HL-60 (cell line): ENCODE measurements around the gene CLEC9A.

Experiments used
- DNase-seq, 2 experiments: peaks; one replicate each; pipeline ENCODE4 v3.0.0-alpha.2; 2010 to 2020; ENCODE audit warnings: low read depth in 1 of 2, low spot score in 1 of 2
- H3K27ac ChIP-seq: fragments of 250-450 bp; sonication (Bioruptor Pico); replicated peaks from 2 replicates; pipeline ENCODE4 v1.5.1; 2020; ENCODE audit warnings: mild to moderate bottlenecking, moderate library complexity
- H3K27me3 ChIP-seq: fragments of 250-450 bp; sonication (Bioruptor Pico); 2 replicates; pipeline ENCODE4 v1.5.1; 2021; ENCODE audit warnings: mild to moderate bottlenecking, moderate library complexity; ENCODE audit not compliant: insufficient read depth, poor library complexity, severe bottlenecking
- H3K4me3 ChIP-seq: replicated peaks from 2 replicates; pipeline ENCODE4 v1.5.1; 2011; ENCODE audit warnings: mild to moderate bottlenecking, control low read depth, low read length; ENCODE audit not compliant: insufficient read depth
- GABPA ChIP-seq: IDR thresholded peaks from 2 replicates; pipeline ENCODE4 v1.6.1; 2012; ENCODE audit warnings: low read depth
- POLR2AphosphoS5 ChIP-seq: IDR thresholded peaks from 2 replicates; pipeline ENCODE4 v1.6.1; 2012; ENCODE audit warnings: low read depth
- REST ChIP-seq: IDR thresholded peaks from 2 replicates; pipeline ENCODE4 v1.6.1; 2012; ENCODE audit warnings: low read depth; ENCODE audit not compliant: insufficient replicate concordance
- SPI1 ChIP-seq: IDR thresholded peaks from 2 replicates; pipeline ENCODE4 v1.6.1; 2012; ENCODE audit warnings: low read depth, mild to moderate bottlenecking, borderline replicate concordance
- TF ChIP-seq, protein P1 (sequence below): IDR thresholded peaks from one replicate; pipeline ENCODE4 v1.5.1; 2011; ENCODE audit warnings: low read length, control low read depth, inconsistent platforms; ENCODE audit not compliant: insufficient read depth

CLEC9A gene

GRCh38 chr12:10098791-10099190, 68.3 kb downstream of the CLEC9A start, which contains the start of gene CLEC1A:
CLEC1A (minus strand) TSS chr12:10098985; CDS start chr12:10098922, 63 bp downstream.
- TF ChIP-seq REST: no peak
- no peak for TF ChIP-seq POLR2AphosphoS5
- TF ChIP-seq, protein P1, sequence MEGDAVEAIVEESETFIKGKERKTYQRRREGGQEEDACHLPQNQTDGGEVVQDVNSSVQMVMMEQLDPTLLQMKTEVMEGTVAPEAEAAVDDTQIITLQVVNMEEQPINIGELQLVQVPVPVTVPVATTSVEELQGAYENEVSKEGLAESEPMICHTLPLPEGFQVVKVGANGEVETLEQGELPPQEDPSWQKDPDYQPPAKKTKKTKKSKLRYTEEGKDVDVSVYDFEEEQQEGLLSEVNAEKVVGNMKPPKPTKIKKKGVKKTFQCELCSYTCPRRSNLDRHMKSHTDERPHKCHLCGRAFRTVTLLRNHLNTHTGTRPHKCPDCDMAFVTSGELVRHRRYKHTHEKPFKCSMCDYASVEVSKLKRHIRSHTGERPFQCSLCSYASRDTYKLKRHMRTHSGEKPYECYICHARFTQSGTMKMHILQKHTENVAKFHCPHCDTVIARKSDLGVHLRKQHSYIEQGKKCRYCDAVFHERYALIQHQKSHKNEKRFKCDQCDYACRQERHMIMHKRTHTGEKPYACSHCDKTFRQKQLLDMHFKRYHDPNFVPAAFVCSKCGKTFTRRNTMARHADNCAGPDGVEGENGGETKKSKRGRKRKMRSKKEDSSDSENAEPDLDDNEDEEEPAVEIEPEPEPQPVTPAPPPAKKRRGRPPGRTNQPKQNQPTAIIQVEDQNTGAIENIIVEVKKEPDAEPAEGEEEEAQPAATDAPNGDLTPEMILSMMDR: no peak
- TF ChIP-seq SPI1: no peak
- no peak for TF ChIP-seq GABPA
- no peak for DNase-seq

DNA sequence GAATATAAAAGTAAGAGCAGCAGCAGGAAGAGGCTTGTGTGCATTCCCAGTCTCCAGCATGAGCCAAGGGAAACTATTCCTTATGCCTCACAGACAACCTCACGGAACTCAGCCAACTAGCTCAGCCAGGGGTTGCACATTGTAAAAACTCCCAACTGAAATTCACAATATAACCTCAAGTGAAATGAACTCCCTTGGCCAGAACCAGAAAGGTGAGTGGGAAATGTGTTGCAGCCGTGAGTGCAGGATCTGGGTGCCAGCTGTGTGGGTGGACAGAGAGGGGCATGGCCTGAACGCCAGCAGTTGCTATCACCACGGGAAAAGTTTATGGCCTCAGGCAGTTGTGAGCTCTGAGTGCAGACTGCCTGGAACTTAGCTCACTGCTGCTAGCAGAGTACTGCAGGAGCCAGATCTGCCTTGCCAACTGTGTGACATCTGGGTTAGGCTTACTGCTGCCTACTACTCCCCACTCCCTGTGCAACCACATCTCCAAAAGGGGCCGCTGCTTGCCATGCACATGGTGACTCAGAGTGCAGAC, 70.6 kb downstream of the CLEC9A start:
- Histone ChIP-seq H3K27ac (no peak overlapping the region), H3K4me3 (no peak overlapping the region), H3K27me3 (no peaks in the 10 kb centered on the region)
- TF ChIP-seq SPI1: no peak
- TF ChIP-seq POLR2AphosphoS5: no peak
- no peak for TF ChIP-seq REST
- no peak for TF ChIP-seq GABPA
- TF ChIP-seq, protein P1: no peak
- DNase-seq: peak in 1 of 2 experiments; percentile 4

More at GRCh38 chr12:10098791-10099190, 68.3 kb downstream of the CLEC9A start, which contains the start of gene CLEC1A:
- no peaks in the 10 kb centered on the region for H3K27me3 ChIP-seq
- no peak within 1 kb of the TSS for H3K27ac ChIP-seq
- no peak within 1 kb of the TSS for H3K4me3 ChIP-seq

DNA sequence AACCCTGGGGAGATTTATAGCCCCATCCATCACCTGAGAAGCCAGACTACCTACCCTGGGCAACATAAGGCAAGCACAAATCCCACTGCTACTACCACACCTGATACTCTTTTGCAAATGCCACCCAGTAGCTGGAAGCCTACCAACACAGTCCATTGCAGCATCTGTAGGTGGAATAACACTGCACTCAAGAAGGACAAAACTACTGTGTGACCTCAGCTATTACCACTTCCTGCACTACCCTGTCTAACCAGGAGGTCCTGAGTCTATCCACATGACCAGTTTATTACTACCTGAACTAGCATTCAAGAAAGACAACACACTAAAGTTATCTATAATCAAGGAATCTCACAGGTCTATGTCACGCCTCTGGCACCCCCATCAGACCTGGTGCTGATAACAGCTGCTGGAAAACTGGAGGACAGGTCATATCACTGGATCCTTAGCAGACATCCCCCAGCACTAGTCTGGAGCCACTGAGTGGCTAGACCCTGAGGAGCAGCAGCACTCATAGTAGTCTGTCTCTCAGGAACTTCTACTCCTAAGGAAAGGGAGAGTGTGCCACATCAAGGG, 71.3 kb downstream of the CLEC9A start:
- no peaks in the 10 kb centered on the region for H3K27me3 ChIP-seq
- TF ChIP-seq POLR2AphosphoS5 (no peak), REST (no peak), SPI1 (no peak), GABPA (no peak)
- TF ChIP-seq, protein P1: no peak
- H3K27ac ChIP-seq: peak overlapping the region; percentile 55
- H3K4me3 ChIP-seq: no peak overlapping the region
- DNase-seq: peak in 1 of 2 experiments; percentile 18
